ENCODE measurements around the gene PSD4.

The PSD4 gene

DNA sequence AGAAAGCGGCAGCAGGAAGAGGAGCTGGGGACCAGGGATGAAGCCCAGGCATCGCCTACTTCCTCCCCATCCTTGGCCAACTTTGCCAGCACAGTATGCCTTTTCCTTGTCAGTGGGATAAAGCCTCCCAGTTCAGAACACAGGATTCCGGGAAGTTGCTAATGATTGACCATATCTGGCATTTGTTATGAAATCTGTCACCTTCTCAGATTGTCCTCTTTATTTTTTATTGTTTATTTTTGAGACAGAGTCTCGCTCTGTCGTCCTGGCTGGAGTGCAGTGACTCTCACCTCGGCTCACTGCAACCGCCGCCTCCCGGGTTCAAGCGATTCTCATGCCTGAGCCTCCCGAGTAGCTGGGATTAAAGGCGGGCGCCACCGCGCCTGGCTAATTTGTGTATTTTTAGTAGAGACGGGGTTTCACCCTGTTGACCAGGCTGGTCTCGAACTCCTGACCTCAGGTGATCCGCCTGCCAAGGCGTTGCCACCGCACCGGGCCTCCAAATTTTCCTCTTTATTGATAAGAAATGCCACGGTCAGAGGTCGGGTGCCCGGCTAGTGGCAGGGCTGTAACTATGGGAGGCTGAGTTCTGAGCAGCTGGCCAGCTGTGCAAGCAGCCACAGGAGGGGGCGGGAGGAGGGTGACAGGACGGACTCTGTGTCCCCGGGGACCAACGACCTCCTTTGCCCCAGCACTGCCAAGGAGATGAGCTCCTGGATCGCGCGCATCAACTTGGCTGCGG is 24.4 kb downstream of the PSD4 start:
- no peak for TF ChIP-seq FOXK2 (IDR thresholded peaks at IDR 0.05)
- TF ChIP-seq CTBP1 (IDR thresholded peaks at IDR 0.05; ENCODE audit: borderline replicate concordance): no peak
- no peak for TF ChIP-seq BHLHE40 (IDR thresholded peaks at IDR 0.05; ENCODE audit: borderline replicate concordance)
- DNase-seq (ENCODE audit: extremely low spot score): no peak
- ChIA-PET CTCF (interaction anchor here (0.6 to 5.5 kb wide), 27 partner anchors 8 to 458 kb away, joined by 3 to 62 read pairs (median 4); partner anchors contain the start of gene PSD4), POLR2A (interaction anchor here (0.7 to 1.8 kb wide), 10 partner anchors 13 to 160 kb away, joined by 3 to 8 read pairs (median 4); partner anchors contain the start of gene PSD4)

DNA sequence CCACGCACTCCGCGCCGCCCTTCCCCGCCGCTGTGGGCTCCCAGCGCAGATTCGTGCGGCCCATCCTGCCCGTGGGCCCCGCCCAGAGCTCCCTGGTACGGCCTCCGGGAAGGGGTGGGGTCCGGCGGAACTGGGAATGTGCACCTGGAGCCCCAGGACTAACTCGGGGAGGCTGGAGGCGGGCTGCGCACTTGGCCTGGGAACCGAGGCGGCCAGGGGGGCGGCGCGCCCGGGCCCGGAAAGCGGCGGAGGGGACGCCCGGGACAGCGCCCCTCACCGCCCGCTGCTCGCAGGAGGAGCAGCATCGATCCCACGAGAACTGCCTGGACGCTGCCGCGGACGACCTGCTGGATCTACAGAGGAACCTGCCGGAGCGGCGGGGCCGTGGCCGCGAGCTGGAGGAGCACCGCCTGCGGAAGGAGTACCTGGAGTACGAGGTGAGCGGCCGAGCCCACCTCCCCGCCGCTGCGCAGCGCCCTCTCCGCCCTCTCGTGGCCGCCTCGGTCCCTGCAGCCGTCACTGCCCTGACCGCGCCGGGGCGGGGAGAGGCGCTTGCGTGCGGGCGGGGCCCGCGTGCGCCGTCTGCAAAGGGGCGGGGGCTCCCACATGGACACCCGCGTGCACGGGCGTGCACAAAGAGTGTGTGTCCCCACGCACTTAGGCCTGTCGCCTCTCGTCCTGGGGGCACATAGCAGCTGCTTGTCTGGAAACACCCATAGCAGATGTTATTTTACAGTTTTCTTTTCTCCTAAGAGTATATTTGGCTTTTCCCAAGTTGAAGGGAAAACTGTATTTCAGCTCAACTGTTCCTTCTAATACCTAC is 25.2 kb downstream of the PSD4 start:
- TF ChIP-seq CTBP1 (IDR thresholded peaks at IDR 0.05; ENCODE audit: borderline replicate concordance) (no peak; the same call in 1 of the 2 replicates), SUZ12 (IDR thresholded peaks at IDR 0.05) (no peak), L3MBTL2 (conservative IDR thresholded peaks at IDR 0.05) (peak; percentile 62; the same call in 1 of the 2 replicates), HDGF (IDR thresholded peaks at IDR 0.05; ENCODE audit: borderline replicate concordance) (no peak)
- ChIA-PET CTCF (interaction anchor here (0.6 to 5.5 kb wide), 30 partner anchors 9 to 459 kb away, joined by 3 to 62 read pairs (median 4); partner anchors contain the start of gene PSD4), POLR2A (interaction anchor here (0.7 to 1.8 kb wide), 10 partner anchors 12 to 159 kb away, joined by 3 to 8 read pairs (median 4); partner anchors contain the start of gene PSD4)
- peak; percentile 89 for DNase-seq (ENCODE audit: extremely low spot score)

DNA sequence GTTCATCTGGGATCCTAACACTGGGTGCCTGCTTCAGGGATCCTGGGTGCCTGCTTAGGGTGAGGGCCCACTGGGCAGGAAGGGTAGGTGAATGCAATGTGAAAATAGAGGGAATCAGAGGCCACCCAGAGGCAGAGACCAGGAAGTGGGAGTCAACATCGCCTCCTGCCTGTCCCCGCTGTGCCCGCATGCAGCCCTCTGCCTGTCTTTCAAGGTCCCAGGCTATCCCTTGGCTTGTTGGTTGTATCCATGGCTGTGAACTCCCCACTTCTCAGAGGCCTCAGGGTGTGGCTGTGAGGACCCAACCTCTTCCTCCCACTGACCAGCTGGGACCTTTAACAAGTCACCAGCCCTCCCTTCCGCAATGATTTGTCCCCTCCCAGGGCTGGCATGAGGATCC is 26.5 kb downstream of the PSD4 start:
- peak; percentile 34 for DNase-seq (ENCODE audit: extremely low spot score)
- ChIA-PET CTCF (interaction anchor here (0.6 to 5.5 kb wide), 5 partner anchors 17 to 406 kb away, joined by 3 to 62 read pairs (median 7); no protein-coding TSS in a partner anchor), POLR2A (no interaction called here)
- TF ChIP-seq HDGF (IDR thresholded peaks at IDR 0.05; ENCODE audit: borderline replicate concordance) (no peak), FOXM1 (IDR thresholded peaks at IDR 0.05; ENCODE audit: borderline replicate concordance) (no peak)

DNA sequence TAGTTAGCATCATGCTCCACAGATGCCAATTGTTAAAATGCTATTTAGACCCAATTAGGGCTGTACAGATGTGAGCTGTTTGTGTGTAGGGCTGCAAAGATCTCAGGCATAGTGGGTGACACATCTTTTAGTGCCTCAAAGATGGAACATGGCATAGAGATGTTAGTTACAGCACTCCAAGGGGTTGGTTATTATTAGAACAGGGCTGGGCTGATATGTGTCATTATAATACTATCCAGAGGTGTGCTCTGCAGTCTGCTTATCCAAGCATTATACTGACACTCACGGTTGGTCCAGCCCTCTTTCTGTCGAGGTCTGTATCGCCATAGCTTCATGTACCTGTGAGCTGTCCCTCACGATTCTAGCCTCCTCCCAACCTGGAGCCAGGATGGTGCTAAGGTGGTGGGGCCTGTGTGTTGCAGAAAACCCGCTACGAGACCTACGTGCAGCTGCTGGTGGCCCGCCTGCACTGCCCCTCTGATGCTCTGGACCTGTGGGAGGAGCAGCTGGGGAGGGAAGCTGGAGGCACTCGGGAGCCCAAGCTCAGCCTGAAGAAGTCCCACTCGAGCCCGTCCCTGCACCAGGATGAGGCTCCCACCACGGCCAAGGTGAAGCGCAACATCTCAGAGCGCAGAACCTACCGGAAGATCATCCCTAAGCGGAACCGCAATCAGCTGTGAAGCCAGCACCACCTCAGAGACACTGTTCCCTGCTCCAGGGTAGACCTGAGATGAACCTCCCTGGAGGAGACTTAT is 27.1 kb downstream of the PSD4 start:
- ChIA-PET CTCF (interaction anchor here (0.6 to 5.5 kb wide), 3 partner anchors 64 to 406 kb away, joined by 3 to 62 read pairs (median 7); no protein-coding TSS in a partner anchor), POLR2A (no interaction called here)
- DNase-seq (ENCODE audit: extremely low spot score): no peak
- TF ChIP-seq NFRKB (IDR thresholded peaks at IDR 0.05): no peak
- no peak for TF ChIP-seq ELF4 (IDR thresholded peaks at IDR 0.05)
- no peak for TF ChIP-seq SP1 (IDR thresholded peaks at IDR 0.05)
- TF ChIP-seq CTBP1 (IDR thresholded peaks at IDR 0.05; ENCODE audit: borderline replicate concordance): no peak
- no peak for TF ChIP-seq TARDBP (IDR thresholded peaks at IDR 0.05)
- TF ChIP-seq LEF1 (IDR thresholded peaks at IDR 0.05; ENCODE audit: borderline replicate concordance): no peak
- TF ChIP-seq, protein P1, sequence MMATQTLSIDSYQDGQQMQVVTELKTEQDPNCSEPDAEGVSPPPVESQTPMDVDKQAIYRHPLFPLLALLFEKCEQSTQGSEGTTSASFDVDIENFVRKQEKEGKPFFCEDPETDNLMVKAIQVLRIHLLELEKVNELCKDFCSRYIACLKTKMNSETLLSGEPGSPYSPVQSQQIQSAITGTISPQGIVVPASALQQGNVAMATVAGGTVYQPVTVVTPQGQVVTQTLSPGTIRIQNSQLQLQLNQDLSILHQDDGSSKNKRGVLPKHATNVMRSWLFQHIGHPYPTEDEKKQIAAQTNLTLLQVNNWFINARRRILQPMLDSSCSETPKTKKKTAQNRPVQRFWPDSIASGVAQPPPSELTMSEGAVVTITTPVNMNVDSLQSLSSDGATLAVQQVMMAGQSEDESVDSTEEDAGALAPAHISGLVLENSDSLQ (IDR thresholded peaks at IDR 0.05): no peak

DNA sequence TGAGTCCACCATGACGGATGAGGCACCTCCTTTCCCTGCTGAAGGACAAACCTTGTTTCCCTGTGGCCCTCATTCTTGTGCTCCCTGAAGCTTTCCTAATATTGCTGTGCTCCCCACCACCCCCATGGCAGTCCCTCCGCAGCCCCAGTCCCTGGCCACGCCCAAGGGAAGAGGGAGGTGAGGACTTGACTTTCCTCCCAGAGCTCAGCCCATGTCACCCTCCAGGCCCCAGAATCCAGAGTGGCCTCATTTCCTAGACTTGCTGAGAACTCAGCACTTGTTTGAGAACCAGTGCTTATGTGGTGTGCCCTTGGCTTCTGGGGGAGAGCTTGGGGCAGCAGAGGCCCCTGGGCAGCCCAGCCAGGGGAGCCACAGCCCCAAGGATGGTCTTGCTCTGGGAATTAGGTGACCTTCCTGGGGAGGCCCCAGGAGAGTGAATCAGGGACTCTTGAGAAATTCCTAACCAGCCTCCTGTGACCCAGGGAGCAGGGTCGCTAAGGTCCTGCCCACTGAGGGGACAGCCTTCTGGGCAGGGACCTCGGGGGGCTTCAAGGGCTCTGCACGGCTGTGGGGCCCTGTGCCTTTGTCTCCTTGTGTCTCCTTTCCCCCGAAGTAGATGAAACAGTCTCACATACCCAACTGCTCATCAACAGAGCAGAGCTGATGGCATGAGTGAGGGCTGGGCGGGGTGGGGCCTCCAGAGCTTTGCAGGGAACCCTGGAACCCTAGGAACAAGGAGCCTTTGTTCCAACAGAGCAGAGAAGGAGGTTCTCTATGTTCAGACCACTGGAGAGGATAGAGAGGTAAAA is 27.9 kb downstream of the PSD4 start:
- ChIA-PET POLR2A (no interaction called here), CTCF (interaction anchor here (0.7 to 5.5 kb wide), 4 partner anchors 48 to 966 kb away, joined by 3 to 62 read pairs (median 5); no protein-coding TSS in a partner anchor)
- TF ChIP-seq FOXM1 (IDR thresholded peaks at IDR 0.05; ENCODE audit: borderline replicate concordance): no peak
- no peak for TF ChIP-seq LEF1 (IDR thresholded peaks at IDR 0.05; ENCODE audit: borderline replicate concordance)
- no peak for TF ChIP-seq HDGF (IDR thresholded peaks at IDR 0.05; ENCODE audit: borderline replicate concordance)
- TF ChIP-seq CTBP1 (IDR thresholded peaks at IDR 0.05; ENCODE audit: borderline replicate concordance): no peak
- no peak for TF ChIP-seq TARDBP (IDR thresholded peaks at IDR 0.05)
- TF ChIP-seq ELF4 (IDR thresholded peaks at IDR 0.05): no peak
- TF ChIP-seq SP1 (IDR thresholded peaks at IDR 0.05): no peak
- no peak for TF ChIP-seq FOXA1 (IDR thresholded peaks at IDR 0.05)
- TF ChIP-seq L3MBTL2 (conservative IDR thresholded peaks at IDR 0.05): no peak
- TF ChIP-seq NFRKB (IDR thresholded peaks at IDR 0.05): no peak
- TF ChIP-seq, protein P1 (IDR thresholded peaks at IDR 0.05): no peak
- no peak for TF ChIP-seq FOXK2 (IDR thresholded peaks at IDR 0.05)
- no peak for TF ChIP-seq ARNT (IDR thresholded peaks at IDR 0.05)
- TF ChIP-seq ZNF384 (IDR thresholded peaks at IDR 0.05): no peak
- no peak for TF ChIP-seq BHLHE40 (IDR thresholded peaks at IDR 0.05; ENCODE audit: borderline replicate concordance)
- TF ChIP-seq SUZ12 (IDR thresholded peaks at IDR 0.05): no peak
- DNase-seq (ENCODE audit: extremely low spot score): no peak
